Fibroblast of lung (primary cell): ENCODE results near the gene TGFB1I1.

Experiments
- EZH2 ChIP-seq: IDR thresholded peaks from 2 replicates; pipeline ENCODE4 v1.5.1; 2012; ENCODE audit warnings: low read length, control low read depth, mild to moderate bottlenecking; ENCODE audit errors: missing control alignments
- TF ChIP-seq, protein P1 (sequence below), 2 donors: IDR thresholded peaks in 1 of 2; conservative IDR thresholded peaks in 1 of 2; 1 replicate in 1 of 2; 2 replicates in 1 of 2; pipeline ENCODE4 v1.5.1; 2011 to 2012; ENCODE audit warnings: low read length in 2 of 2, control low read depth in 1 of 2, inconsistent platforms in 1 of 2, low read depth in 1 of 2, mild to moderate bottlenecking in 1 of 2

GRCh38 chr16:31451681-31452351 lies 20.1 kb upstream of the TGFB1I1 start:
- TF ChIP-seq, protein P1, sequence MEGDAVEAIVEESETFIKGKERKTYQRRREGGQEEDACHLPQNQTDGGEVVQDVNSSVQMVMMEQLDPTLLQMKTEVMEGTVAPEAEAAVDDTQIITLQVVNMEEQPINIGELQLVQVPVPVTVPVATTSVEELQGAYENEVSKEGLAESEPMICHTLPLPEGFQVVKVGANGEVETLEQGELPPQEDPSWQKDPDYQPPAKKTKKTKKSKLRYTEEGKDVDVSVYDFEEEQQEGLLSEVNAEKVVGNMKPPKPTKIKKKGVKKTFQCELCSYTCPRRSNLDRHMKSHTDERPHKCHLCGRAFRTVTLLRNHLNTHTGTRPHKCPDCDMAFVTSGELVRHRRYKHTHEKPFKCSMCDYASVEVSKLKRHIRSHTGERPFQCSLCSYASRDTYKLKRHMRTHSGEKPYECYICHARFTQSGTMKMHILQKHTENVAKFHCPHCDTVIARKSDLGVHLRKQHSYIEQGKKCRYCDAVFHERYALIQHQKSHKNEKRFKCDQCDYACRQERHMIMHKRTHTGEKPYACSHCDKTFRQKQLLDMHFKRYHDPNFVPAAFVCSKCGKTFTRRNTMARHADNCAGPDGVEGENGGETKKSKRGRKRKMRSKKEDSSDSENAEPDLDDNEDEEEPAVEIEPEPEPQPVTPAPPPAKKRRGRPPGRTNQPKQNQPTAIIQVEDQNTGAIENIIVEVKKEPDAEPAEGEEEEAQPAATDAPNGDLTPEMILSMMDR (conservative IDR thresholded peaks at IDR 0.05 in 1 of 2, IDR thresholded peaks at IDR 0.05 in 1 of 2; ENCODE audit: low read depth in 1 of 2, low read length in 2 of 2): peak; percentile 62 to 79
- TF ChIP-seq EZH2: no peak
